Renal pelvis (tissue), 4 donors: Measurements from ENCODE around the gene PHGDH. TPM values are rescaled to one million over a fixed set of nuclear protein-coding genes. Genes with fewer than 3 reads are reported as not detected.
"Not testable (repeated sequence)": the region's sequence is repeated elsewhere in the genome, so short reads cannot be mapped to it uniquely, and the experiment has no call there.

Experiments
- DNase-seq: peaks from one replicate; pipeline ENCODE4 v3.0.0-alpha.2; 2013
- polyA plus RNA-seq, 3 donors: library from polyadenylated mRNA; unstranded; fragments of 120-200 nt; gene quantifications; one replicate each; pipeline ENCODE4 v1.2.1, GENCODE V29; 2013; ENCODE audit not compliant: insufficient read length in 3 of 3

PHGDH gene
- polyA plus RNA-seq, 3 donors: 269 to 281 (median 271) TPM

DNA sequence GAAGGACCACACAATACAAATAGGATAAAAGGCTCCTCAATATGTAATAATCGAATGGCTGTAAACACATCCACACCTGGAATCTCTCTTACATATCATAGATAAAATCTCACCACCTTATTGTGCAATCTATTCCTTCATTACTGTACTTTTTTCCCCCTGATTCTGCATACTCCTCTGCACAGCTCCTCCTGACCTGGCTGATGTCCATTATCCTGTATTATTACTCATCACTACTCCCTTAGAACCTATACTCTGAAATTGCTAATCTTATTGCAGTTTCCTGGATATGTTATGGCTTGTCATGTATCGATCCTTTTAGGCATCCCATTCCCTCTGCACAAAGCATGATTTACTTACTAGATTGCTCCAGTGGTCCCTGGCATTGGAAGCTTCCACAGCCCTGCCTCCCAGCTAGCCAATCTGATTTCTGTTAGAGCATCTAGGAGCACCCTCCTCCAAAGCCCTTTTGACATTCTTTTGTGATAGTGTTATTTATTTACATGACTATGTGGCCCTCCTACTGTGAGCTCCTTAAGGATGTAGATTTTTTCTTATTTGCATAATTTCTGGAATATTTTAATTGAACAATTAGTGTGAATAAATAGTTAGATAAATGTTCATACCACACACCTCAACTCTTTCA is 24.2 kb upstream of the PHGDH start:
- DNase-seq: no peak

DNA sequence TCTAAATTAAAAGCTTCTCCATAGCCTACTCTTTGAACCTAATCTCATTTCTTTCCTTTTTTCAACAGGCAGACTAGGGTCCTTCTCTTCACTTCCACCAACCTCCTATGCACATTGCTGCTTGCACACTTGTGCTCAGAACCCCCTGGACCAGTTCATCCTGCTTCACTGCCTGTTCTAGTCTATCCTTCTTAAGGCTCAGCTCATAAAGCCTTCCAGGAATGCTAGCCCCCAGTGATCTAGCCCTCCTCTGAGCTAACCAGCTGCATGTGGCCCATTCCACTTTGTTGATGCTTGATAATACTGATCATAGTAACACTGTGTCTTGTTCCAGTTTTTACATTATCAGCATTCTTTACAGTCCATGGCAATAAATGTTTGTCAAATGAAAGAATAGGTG is 22.9 kb upstream of the PHGDH start:
- no peak for DNase-seq

DNA sequence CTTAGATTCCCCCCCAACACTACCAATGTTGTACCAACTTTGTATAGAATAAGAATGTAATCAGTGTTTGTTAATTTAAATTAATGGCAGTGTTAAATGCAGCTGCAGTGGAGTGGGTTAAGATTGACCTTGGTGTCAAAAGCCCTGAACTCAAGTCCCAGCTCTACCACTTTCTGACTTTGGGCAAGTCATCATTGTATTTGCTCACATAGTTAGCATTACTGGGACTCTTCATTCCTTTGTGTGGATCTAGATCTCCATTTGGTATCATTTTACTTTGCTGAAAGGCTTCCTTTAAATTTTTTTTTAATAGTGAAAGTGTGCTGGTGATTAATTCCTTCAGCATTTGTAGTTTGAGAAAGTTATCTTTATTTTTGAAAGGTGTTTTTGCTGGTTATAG is 22.2 kb upstream of the PHGDH start:
- no peak for DNase-seq

DNA sequence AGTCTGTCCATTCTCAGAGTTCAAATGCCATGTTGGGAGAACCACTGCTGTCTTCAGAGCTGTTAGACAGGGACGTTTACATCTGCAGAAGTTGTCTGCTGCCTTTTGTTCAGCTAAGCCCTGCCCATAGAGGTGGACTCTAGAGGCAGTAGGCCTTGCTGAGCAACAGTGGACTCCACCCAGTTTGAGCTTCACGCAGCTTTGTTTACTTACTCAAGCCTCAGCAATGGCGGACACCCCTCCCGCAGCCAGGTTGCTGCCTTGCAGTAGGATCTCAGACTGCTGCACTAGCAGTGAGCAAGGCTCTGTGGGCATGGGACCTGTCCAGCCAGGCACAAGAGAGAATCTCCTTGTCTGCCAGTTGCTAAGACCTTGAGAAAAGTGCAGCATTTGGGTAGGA is 14.9 kb upstream of the PHGDH start:
- not testable (repeated sequence) for DNase-seq

DNA sequence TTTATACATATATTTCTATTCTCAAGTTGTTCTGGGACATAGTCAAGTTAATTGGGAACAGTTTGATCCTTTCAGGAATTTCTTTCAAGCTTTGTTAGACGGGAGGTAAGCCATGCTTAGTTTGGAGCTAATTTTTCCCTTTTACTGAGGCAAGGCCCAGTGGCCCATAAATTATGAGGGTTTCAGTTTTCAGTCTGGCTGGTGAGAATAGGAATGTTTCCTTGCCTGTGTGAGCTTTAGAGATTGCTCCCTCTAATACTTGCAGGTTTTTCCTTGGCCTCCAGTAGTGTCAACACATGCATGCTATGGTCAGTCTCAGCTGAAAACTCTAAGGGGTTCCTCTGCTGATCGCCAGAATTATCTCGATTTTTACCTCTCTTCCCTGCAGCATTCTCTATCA is 14.1 kb upstream of the PHGDH start:
- DNase-seq: no peak

DNA sequence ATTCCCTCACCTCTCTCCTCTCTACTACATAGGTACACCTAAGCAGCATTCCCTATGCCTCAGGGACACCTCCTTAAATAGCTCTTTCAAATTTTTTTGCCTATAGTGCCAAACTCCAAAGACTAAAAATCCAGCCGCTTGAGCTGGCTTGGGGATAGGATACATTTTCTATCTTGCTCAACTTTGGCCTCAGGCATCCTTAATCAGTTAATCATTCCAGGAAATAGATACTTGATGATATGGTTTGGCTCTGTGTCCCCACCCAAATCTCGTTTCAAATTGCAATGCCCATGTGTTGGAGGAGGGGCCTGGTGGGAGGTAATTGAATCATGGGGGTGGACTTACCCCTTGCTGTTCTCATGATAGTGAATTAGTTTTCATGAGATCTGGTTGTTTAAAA is 11.4 kb upstream of the PHGDH start:
- no peak for DNase-seq

DNA sequence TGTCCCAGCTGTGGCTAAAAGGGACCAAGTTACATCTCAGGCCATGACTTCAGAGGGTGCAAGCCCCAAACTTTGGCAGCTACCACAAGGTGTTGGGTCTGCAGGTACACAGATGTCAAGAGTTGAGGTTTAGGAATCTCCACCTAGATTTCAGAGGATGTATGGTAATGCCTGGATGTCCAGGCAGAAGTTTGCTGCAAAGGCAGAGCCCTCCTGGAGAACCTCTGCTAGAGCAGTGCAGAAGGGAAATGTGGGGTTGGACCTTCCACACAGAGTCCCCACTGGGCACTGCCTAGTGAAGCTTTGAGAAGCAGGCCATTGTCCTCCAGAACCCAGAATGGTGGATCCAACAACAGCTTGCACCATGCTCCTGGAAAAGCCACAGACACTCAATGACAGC is 10.1 kb upstream of the PHGDH start:
- no peak for DNase-seq

DNA sequence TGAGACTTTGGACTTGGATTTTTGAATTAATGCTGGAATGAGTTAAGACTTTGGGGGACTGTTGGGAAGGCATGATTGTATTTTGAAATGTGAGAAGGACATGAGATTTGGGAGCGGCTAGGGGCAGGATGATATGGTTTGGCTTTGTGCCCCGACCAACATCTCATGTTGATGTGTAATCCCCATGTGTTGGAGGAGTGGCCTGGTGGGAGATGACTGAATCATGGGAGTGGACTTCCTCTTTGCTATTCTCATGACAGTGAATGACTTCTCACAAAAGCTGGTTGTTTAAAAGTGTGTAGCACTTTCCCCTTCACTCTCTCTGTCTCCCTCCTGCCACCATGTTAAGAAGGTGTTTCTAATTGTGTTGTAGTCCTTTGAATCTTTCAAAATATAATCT is 9.3 kb upstream of the PHGDH start:
- DNase-seq: no peak

DNA sequence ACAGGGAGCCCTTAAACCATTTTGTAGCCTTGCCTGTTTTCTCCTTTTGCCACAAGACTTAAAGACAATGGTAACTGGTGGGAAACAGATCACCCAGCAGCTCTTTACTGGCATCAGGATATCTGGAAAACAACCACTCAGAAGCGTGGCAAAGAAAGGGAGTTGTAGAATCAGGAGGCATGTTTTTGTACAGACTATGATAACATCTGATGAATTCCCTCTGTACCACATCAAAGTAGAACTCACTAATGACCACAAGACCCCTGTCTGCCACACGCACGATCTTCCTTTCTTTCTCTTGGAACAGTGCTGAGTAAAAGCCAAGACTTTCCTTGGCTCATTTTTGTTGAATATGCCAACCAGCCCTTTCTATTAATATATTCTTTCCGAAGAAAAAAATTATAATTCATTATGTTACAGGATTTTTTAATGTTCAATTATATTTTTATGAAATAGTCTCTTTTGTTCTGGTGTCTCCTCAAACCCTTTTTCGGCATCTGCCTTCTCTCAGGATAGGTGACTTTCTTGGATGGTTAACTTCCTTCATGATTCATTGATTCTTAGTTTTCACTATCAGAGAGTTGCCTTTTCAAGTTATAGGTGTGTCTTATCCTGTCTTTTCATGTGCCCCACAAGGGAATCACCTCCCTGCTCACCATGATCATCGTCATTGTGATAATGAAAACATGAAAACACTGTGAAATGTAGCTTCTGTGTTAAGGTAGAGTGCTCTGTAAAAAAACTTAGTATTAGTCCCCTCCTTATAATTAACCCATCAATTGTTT is 7.9 kb upstream of the PHGDH start:
- no peak for DNase-seq

DNA sequence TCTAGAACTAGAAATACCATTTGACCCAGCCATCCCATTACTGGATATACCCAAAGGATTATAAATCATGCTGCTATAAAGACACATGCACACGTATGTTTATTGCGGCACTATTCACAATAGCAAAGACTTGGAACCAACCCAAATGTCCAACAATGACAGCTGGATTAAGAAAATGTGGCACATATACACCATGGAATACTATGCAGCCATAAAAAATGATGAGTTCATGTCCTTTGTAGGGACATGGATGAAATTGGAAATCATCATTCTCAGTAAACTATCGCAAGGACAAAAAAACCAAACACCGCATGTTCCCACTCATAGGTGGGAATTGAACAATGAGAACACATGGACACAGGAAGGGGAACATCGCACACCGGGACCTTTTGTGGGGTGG is 5.1 kb upstream of the PHGDH start:
- not testable (repeated sequence) for DNase-seq

DNA sequence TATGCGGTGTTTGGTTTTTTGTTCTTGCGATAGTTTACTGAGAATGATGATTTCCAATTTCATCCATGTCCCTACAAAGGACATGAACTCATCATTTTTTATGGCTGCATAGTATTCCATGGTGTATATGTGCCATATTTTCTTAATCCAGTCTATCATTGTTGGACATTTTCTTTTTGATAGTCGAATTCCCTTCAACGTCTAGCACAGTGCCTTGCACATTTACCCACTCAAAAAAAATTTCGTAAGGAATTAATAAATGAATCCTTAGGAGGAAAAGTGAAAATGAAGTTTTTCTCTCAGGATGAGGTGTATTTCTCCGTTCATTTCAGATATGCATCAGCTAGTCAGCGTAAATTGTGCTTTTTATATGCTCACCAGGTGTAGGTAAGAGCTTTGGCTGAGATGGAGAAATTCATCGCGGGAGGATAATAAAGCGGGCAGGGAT is 354 bp upstream of the PHGDH start:
- DNase-seq: not testable (repeated sequence)

DNA sequence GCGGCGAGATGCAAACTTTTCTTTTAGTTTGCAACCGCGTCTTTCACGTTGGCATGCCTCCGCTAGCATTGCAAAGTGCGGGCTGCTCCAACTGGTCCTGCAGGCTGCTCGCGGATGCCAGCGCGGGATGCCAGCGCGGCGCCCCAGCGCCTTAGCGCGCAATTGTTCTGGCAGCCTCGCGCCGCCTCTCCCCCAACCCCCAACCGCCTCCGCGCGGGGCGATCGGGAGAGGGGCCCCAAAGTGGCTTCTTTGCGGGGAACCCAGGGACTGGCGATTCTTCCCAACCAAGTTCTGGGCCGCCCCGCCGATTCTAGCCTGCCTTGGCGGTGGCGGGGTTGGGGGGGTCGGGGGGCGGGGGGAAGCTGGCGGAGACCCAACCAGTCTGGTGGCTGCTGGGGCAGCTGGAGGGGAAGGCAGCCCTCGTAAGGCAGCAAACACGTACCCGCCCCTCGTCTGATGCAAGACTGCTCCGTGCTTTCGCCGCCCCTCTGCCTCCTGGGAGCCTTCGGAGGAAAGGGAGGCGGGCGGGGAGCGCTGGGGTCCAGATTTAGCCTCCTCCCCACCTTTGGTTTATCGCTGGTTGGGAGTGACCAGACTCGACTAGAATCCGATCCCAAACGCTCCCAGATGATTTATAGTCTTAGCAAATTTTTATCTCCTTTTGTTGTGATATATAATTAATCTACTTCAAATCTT is 756 bp downstream of the PHGDH start:
- peak; percentile 80 for DNase-seq

DNA sequence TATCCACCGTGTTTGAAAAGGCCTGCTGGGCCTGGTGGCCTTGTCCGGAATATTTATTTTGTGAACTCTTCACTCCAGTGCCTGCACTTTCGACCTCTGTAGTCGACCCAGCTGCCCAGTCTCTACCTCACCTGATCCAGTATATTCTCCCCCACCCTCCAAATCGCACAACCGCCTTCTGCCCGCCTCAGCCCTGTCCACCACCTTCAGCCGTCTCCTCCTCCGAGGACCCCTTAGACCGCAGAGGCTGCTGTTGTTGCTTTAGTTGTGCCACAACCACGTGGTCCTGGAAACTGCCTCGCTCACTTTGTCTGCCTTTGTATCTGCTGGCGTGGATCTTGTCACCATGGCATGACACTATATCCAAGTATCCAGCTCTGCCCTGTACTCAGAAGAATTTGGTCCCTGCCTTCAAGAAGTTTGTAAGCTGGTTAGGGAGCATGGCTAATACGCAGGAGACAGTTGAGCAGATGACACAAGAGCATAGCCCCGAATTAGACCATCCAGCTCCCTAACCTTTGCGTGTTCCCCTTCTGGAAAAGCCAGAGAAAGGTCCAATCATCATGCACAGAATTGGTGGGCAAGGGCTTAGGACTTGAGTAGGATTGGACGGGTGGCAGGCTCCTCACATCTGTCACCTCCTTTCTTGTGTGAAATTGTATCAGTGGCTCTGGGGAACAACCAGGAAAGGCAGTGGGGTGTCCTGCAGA is 1.5 kb downstream of the PHGDH start:
- DNase-seq: no peak

DNA sequence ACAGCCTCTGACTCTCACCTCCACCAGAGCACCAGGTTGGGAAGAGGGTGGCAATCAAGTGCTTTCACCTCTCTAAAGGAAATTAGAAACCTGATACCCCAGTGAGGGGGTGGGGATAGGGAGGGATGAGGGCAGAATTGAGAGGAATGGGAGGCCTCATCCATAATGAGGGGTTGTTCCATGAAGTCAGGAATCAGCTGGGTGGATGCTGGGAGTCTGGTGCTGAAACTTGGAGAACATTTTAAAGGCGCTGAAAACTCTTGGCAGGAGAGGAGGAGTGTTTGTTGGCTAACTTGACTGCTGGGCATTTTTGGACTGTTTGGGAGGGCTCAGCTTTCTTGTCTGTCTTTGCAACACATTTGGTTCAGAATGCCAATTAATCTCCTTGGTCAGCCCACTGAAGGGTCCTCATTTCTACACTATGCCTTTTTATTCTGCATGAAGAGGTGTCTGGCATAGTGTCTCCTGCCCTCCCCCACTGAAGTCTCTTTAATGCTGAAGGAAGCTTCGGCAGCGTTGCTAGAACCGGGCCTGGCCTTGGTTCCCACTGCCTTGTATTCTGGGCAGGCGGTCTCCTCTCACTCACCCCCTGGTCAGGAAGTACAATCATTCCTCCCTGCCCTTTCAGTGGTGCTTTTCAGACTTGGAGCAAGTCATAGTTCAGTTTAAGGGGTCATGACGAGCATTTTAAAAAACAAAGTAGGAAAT is 2.2 kb downstream of the PHGDH start:
- no peak for DNase-seq

DNA sequence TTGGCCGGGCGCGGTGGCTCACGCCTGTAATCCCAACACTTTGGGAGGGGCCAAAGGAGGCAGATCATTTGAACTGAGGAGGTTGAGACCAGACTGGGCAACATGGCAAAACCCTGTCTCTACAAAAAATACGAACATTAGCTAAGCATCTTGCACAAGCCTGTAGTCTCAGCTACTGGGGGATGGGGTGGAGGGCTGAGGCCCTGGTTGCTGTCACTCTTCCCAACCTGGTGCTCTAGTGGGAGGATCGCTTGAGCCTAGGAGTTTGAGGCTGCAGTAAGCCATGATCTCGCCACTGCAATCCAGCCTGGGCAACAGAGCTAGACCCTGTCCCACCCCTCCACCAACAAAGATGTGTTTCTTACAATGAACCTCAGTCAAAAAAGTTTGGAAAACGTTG is 2.8 kb downstream of the PHGDH start:
- no peak for DNase-seq

DNA sequence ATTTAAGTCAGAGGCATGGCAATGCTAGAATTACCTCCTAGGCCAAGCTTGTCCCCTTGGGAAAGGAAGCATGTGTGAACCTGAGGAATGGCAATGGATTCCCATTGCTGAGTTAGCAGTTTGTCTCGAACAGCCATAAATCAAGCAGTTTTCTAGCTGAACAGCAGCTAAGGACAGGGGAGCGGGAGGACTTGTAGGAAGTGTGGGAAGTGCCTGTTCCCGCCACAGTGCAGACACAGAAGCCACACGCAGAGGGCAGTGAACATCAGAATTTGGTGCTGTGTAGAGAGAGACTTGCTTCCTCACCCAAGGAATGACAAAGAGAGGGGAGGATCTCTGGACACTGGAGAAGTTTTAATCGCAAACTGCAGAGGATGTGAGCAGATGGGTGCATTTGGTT is 3.8 kb downstream of the PHGDH start:
- DNase-seq: peak; percentile 85

DNA sequence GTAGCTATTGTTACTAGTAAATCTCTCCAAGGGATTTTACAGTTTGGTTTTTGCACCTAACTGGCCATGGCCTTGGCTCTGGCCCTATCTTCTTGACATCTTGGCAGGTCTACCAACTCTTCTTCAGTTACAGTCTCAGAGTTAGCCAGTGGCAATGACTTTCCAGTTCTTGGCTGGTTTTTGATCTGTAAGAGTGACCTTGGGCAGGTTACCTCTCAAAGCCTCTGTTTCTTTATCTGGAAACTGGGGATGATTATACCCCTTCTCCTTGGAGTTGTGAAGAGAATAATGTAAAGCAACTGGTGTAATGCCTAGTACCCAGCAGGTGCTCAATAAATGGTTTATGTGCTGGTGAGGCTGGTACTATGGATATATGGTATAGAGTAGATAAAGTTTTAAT is 6.7 kb downstream of the PHGDH start:
- no peak for DNase-seq

DNA sequence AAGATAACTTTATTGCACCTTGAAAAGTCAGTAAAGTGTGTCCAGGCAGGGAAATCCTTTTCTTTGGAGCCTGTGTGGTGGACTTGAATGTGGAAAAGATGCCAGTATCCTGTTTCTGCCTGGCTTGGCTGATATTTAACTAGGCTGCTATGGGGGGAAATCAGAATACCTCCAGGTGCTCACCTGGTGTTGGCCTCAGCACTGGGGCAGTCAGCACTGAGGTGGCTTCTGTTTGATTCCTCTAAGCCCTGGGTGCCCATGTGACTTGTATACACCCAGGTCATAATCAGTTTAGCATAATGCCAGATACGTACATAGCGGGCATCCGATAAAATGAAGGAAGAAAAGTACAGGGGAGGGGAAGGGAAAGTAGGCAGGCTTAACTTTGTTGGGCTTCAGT is 7.2 kb downstream of the PHGDH start:
- no peak for DNase-seq

DNA sequence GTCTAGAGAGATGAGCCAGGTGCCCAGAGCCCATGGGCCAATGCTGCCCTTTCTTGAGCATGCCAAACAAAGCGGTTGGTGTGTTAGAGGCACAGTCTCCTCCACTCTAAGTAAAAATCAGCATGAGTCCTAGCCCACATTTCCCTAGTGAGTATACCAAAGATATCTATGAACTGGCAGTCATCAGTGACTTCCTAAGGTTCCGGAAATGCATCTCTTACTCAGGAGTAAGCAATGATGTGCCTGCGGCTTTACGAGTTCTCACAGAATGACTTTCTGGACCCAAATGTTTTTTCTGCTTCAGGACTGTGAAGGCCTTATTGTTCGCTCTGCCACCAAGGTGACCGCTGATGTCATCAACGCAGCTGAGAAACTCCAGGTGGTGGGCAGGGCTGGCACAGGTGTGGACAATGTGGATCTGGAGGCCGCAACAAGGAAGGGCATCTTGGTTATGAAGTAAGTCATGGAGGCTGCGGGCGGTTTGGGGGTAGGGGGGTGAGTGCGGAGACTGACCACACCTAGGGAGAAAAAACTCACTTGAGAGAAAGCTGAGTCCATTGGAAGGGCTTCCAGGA is 9.2 kb downstream of the PHGDH start:
- no peak for DNase-seq

DNA sequence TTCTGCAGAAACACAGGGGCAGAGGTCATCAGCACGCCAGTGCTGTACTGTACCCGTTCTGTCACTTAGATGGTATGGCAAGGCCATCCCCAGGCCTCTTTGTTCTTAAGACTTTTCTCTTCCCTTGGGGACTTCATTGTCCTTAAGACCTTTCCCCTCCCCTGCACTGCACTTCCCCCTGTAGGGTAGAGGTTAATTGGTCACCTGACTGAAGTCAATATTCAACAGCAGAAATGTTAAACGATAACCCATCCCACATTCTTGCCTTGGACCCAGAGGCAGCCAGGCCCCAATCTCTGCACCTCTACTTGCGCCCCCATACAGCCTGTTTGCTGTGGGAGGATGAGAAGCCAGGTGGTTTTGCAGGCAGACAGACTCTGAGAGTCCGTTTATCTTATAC is 10.2 kb downstream of the PHGDH start:
- DNase-seq: no peak

DNA sequence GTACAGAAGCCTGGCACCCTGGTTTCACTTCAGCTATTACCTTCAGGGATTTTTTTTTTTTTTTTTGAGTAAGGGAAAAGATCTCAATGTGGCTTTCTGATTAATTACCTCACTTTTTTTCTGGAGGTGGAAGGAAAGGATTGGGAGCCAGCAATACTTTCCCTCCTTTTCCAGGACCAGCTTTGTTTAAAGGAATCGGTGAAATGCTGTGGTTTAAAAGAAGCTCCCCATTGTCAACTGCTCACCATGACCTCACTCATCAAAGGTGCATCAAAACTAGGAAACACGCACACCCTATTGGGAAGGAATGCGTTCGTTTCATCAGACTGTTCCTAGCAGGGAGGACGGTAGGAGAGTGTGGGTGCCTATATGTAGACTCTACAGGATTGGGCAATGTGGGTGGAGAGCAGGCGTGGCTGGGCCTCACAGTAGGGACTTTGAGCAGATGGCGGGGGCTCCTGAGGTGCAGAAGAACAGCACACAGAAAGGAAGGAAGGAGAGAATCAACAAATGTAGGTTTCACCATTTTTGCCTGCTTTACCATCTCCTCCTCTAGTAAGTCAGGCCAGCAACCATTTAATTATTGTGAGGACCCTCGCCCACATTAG is 13.0 kb downstream of the PHGDH start:
- no peak for DNase-seq
